RWPE2 (cell line): ENCODE measurements around the gene PSMB5.

ENCODE experiments used
- ATAC-seq: fragments of 200-7000 bp; cut with Tn5 transposase; 3 replicates; pipeline ENCODE4 v1.9.1; 2021; ENCODE audit warnings: low read depth
- DNase-seq: peaks from one replicate; pipeline ENCODE4 v3.0.0-alpha.2; 2020; ENCODE audit warnings: low spot score
- H3K27ac ChIP-seq: fragments of 450-650 bp; 2 replicates; pipeline ENCODE4 v1.5.1; 2017; ENCODE audit warnings: mild to moderate bottlenecking; ENCODE audit not compliant: poor library complexity, severe bottlenecking
- H3K27me3 ChIP-seq: fragments of 250-450 bp; sonication (Bioruptor Pico); 2 replicates; pipeline ENCODE4 v1.5.1; 2021; ENCODE audit warnings: mild to moderate bottlenecking, moderate library complexity; ENCODE audit not compliant: insufficient read depth, poor library complexity, severe bottlenecking
- H3K36me3 ChIP-seq: fragments of 250-450 bp; sonication (Bioruptor Pico); 2 replicates; pipeline ENCODE4 v1.5.1; 2020; ENCODE audit warnings: low read depth, mild to moderate bottlenecking, moderate library complexity
- H3K4me1 ChIP-seq: fragments of 250-450 bp; sonication (Bioruptor Pico); 2 replicates; pipeline ENCODE4 v1.5.1; 2021; ENCODE audit warnings: mild to moderate bottlenecking, moderate library complexity; ENCODE audit not compliant: insufficient read depth, poor library complexity, severe bottlenecking
- H3K4me3 ChIP-seq: fragments of 250-450 bp; sonication (Bioruptor Pico); 2 replicates; pipeline ENCODE4 v1.5.1; 2021; ENCODE audit warnings: mild to moderate bottlenecking, moderate library complexity; ENCODE audit not compliant: severe bottlenecking
- H3K9me3 ChIP-seq: fragments of 250-450 bp; sonication (Bioruptor Pico); 2 replicates; pipeline ENCODE4 v1.5.1; 2021; ENCODE audit warnings: mild to moderate bottlenecking, moderate library complexity; ENCODE audit not compliant: severe bottlenecking
- TF ChIP-seq, protein P1 (sequence below): fragments of 450-650 bp; IDR thresholded peaks from one replicate; pipeline ENCODE4 v1.5.1; 2017; ENCODE audit warnings: mild to moderate bottlenecking, moderate library complexity; ENCODE audit not compliant: poor library complexity, severe bottlenecking

Gene PSMB5

DNA sequence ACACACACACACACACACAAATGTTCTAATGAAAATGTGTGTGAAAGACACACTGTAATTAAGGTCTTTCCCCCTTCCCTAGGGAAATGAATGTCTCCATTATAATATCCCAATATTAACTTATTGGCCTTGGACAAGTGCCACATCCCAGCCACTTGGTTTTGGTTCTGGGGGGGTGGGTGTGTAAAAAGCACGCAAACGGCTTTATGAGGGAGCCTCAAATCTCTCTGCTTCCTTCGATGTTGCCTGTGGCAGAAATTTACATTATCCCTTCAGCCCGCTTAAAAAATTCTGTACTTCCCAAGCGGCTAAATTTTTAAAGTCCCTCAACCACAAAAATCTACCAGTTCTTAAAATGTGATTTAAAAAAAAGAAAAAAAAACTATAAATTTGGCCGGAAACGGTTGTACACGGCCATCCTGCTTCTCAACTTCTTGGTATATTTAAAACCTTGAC, 25.2 kb downstream of the PSMB5 start:
- no peaks in the 10 kb centered on the region for H3K36me3 ChIP-seq
- ATAC-seq (no peak), DNase-seq (no peak)
- TF ChIP-seq, protein P1, sequence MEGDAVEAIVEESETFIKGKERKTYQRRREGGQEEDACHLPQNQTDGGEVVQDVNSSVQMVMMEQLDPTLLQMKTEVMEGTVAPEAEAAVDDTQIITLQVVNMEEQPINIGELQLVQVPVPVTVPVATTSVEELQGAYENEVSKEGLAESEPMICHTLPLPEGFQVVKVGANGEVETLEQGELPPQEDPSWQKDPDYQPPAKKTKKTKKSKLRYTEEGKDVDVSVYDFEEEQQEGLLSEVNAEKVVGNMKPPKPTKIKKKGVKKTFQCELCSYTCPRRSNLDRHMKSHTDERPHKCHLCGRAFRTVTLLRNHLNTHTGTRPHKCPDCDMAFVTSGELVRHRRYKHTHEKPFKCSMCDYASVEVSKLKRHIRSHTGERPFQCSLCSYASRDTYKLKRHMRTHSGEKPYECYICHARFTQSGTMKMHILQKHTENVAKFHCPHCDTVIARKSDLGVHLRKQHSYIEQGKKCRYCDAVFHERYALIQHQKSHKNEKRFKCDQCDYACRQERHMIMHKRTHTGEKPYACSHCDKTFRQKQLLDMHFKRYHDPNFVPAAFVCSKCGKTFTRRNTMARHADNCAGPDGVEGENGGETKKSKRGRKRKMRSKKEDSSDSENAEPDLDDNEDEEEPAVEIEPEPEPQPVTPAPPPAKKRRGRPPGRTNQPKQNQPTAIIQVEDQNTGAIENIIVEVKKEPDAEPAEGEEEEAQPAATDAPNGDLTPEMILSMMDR: no peak
- no peaks in the 10 kb centered on the region for H3K27me3 ChIP-seq
- no peaks in the 10 kb centered on the region for H3K9me3 ChIP-seq
- peak overlapping the region; percentile 50 for H3K4me3 ChIP-seq
- H3K4me1 ChIP-seq: peaks cover 30% of the 10 kb centered on the region
- H3K27ac ChIP-seq: peak overlapping the region; percentile 67

DNA sequence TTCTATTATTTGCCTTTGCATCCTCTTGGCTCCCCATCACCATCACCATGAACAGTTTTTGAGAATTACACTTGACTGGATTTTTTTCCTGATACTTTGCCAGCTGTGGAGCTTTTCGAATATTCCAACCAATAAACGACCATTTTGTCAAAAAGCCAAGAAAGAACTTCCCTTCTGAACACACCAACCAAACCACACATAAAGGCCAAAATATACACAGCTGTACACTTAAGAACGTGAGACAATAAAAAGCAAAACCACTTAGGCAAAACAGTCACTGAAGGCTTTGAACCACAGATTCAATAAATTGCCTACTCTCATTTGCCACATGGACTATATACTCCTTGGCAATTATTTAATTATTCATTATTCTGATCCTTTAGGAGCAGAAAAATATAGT, 25.9 kb downstream of the PSMB5 start:
- no peaks in the 10 kb centered on the region for H3K27me3 ChIP-seq
- H3K36me3 ChIP-seq: no peaks in the 10 kb centered on the region
- TF ChIP-seq, protein P1: no peak
- H3K4me1 ChIP-seq: peaks cover 30% of the 10 kb centered on the region
- no peaks in the 10 kb centered on the region for H3K9me3 ChIP-seq
- H3K27ac ChIP-seq: peak overlapping the region; percentile 67
- H3K4me3 ChIP-seq: peak overlapping the region; percentile 50
- ATAC-seq (no peak), DNase-seq (no peak)

DNA sequence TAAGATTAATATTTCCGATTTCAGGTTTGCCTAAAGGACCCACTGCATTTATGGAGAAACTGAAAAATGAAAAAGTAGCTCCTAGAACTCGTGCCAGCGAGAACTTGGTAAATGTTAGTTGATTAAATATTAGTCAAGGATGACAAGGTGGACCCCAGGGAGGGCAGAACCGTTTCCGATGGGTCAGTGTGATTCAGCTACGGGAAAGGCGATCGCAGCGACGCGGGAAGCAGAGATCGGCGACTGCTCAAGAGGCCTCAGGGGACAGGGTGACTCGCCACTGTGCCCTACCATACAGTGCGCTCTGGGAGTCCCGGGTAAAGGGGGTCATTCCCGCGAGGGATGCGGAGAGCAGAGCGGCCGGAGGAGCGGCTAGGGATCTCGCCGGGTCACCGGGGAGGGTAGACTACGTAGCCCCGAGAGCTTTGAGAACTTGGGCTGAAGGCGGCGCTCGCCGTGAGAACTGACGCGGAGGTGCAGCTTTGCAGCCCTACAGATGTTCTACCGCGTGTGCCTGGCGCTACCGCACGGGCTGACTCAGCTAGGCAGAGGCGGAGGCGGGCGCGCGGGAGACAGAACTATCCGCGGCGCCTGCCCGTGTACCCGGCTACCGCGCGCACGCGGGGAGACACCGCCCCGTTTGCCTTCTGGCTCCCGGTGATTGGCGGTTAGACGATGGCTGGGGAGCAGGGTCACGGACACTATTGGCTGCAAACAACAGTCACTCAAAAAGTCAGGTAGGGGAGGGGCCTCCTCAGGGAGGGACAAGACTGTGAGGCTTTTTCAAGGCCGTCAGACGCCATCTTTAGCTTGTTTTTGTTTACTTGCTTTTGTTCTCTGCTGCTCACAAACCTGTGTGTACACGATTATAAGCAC, 27.9 kb downstream of the PSMB5 start:
- peak; percentile 96 for ATAC-seq
- peak; percentile 98 for DNase-seq
- no peaks in the 10 kb centered on the region for H3K27me3 ChIP-seq
- H3K36me3 ChIP-seq: no peaks in the 10 kb centered on the region
- H3K27ac ChIP-seq: peak overlapping the region; percentile 67
- TF ChIP-seq, protein P1: peak; percentile 34
- peak overlapping the region; percentile 49 for H3K4me3 ChIP-seq
- H3K9me3 ChIP-seq: no peaks in the 10 kb centered on the region
- H3K4me1 ChIP-seq: peaks cover 30% of the 10 kb centered on the region

- peak overlapping the region; percentile 49 for H3K4me3 ChIP-seq
- TF ChIP-seq, protein P1: no peak
- ATAC-seq (no peak), DNase-seq (no peak)
- peak overlapping the region; percentile 67 for H3K27ac ChIP-seq
- H3K36me3 ChIP-seq: no peaks in the 10 kb centered on the region
- peaks cover 30% of the 10 kb centered on the region for H3K4me1 ChIP-seq
- H3K27me3 ChIP-seq: no peaks in the 10 kb centered on the region
- H3K9me3 ChIP-seq: no peaks in the 10 kb centered on the region
Observed at GRCh38 chr14:23006188-23006534, 28.5 kb downstream of the PSMB5 start.
